GM18517 (cell line): ENCODE measurements around the gene CYBA.
A peak's percentile ranks its signal among the peaks of the same experiment; 100 is the strongest.

Experiments used
- ATAC-seq: cut with Tn5 transposase; IDR thresholded peaks from one replicate; pipeline ENCODE4 v1.9.1; 2021; ENCODE audit warnings: mild to moderate bottlenecking, moderate library complexity; ENCODE audit not compliant: unreplicated experiment

The CYBA gene

DNA sequence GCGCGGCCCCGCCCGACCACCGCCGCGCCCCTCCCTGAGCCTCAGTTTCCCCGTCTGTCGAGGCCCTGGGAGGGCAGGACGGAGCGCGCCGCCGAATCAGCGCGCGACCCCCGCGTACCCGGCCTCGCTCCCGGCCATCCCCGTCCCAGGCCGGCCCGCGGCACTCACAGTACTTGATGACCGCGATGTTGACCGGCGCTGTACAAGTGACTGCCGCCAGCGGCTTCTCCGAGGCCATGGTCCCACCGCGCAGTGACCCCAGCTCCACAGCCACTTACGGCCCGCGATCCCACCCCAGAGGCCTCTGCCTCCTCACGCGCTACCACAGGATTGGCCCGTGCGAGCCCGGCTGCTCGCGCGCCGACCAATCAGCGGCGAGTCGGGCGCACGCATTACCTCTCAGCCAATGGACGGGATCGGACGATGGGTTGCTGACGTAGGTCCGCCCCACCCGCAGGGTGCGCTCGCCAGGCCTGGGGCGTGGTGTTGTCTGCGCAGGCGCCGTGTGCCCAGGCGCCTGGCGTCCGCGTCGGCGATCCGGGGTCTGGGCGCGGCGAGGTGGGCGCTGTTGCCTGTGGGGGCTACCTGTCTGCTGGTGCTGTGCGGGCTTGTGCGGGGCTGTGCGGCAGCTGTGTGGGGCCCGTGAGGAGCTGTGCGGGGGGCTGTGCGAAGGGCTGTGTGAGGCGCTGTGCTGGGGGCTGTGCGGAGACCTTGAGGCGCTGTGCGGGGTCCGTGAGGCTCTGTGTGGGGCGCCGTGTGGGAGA is 12.2 kb upstream of the CYBA start, which contains the start of gene MVD:
TSS of gene MVD (minus strand) at position 249 of the 764 bp plus-strand sequence. CDS start at position 238, 11 bp downstream.
- ATAC-seq = peak; percentile 87

DNA sequence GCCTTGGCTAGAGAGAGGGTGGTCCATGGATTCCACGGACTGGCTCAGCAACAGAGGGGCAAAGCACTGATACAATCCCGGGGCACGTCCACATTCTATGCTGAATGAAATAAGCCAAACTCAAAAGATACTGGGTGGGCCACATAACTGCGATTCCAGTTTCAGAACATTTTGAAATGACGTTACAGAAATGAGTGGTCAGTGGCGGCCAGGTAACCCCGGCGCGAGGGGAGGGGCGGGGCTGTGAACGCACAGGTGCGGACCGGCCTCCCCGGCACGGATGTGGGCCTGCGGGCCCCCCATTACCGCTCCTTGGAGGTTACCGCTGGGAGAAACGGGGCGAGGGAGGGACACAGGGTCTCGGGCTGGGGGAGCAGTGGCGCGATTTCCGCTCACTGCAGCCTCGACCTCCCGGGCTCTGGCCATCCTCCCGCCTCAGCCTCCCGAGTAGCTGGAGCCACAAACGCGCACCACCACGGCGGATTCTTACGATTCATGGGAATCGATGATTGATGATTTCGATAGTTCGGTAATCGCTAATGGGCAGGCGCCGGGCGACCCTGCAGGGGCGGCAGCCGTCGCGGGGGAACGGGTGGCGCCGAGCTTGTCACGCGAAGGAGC is 11.5 kb upstream of the CYBA start:
- peak; percentile 12 for ATAC-seq

DNA sequence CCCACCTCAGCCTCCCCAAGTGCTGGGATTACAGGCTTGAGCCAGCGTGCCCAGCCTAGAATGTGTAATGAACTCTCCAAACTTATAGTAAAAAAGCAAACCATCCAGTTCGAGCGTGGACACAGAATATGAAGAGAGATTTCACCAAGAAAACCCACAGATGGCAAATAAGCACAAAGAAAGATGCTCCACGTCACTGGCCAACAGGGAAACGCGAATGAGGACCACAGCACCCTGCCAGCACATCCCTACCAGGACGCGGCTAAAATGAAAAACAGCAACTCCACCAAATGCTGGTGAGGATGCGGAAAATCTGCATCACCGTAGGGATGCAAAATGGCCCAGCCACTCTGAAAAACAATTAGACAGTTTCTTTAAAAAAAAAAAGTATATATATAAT is 10.6 kb upstream of the CYBA start:
- ATAC-seq = no peak

DNA sequence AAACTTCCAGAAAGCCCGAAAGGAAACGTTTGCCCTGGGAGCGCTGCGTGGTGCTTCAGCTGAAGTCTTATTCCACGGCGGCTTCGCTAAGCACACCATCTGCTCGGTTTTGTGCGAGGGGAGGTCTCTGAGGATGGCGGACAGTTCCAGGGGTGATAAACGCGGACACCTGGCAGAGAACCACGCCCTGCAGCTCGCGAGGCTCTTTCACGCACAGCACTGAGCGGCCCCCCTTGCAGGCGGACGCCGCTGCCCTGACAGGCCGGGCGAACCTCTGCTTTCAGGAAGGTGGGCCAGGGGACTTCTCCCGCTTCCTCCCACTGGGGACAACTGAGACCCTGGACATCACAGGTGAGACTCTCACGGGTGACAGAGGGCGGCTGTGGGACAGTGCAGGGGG is 8.3 kb upstream of the CYBA start:
- no peak for ATAC-seq

DNA sequence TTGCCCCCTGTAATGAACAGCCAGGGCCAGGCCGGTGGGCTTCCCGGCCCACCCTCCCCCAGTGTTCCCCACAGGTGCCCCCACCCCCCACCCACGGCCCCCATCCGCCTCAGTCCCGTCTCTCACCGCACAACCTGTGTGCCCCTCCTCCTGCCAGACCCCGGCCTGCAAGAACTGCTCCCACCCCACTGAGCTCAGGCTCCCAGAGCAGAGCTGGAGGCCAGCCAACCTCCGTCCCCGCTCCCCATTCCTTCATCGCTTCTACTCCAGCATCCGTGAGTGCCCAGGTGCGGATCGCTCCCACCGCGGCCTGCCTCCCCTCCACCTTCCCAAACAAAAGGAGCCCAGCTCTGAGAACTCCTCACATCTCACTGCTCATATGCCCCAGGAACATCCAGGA is 7.9 kb upstream of the CYBA start:
- no peak for ATAC-seq

DNA sequence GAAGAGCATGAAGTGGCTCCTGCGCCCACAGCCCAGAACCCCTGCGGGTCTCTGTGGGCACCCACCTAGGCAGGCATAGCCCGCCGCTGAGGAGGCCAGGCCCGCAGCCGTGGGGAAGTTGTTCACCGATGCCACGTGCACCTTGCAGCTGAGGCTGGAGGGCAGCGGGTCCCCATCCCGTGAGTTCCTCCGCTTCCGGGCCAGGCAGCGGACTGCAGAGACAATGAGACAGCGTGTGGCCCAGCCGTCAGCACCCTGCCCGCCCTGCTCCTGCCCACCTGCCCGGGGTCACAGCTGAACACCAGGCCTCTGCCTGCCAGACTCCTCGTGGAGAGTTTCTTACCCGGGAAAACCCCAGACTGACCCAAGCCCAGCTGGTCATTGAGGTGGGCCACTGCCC is 6.5 kb upstream of the CYBA start:
- ATAC-seq = no peak

DNA sequence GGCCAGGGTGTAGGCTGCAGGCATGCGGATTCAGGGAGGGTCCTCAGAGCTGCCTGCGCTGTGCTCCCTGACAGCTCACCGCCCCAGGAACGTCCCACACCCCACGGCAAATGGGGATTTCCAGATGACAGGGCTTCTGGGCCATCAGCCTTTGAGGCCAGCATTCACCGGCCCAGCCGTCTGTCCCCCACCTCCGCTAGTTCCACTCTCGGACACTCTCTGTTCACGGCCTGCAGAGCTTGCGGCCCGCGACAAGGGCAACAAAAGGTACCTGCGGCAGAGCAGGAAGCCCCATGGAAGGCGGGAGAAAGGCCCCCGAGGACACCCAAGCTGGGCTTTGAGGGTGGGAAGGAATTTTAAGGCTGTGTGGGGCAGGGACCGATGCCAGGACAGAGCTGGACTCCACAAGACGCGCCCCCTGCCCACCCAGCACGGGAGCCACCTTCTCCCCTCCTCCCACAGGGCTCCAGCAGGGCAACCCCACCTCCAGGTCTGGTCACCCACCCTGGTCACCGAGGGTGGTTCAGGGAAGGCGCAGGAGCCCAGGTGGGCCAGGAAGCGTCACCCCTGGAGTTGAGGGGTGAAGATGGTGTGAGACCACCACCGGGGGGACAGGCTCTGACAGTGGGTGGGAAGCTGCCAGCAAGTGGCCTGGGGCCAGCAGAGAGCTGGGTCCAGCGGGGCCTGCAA is 5.6 kb upstream of the CYBA start:
- no peak for ATAC-seq

DNA sequence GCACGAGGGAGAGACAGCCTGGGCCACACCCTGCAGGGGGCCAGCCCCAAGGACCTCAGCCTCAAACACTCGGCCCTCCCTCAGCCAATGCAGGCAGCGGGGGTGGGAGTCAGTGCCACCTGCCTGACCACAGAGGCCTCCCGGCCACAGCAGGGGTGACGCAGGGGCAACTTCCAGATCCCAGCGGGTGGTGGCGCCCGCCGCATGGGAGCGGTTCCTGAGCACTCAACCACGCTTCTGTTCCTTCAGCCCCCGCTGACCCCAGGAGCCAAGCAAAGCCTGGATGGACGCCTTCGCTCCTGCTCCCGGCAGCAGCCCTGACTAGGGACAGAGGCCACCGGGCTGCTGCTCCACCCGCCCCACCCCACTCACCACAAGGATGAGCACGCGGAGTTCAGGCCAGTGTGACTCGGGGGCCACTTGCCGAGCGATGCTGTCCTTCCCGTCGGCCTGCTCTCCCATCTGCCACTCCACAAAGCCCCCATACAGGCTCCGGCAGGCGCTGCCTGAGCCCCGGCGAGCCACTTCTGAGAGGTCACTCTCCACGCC is 5.0 kb upstream of the CYBA start:
- ATAC-seq = no peak

DNA sequence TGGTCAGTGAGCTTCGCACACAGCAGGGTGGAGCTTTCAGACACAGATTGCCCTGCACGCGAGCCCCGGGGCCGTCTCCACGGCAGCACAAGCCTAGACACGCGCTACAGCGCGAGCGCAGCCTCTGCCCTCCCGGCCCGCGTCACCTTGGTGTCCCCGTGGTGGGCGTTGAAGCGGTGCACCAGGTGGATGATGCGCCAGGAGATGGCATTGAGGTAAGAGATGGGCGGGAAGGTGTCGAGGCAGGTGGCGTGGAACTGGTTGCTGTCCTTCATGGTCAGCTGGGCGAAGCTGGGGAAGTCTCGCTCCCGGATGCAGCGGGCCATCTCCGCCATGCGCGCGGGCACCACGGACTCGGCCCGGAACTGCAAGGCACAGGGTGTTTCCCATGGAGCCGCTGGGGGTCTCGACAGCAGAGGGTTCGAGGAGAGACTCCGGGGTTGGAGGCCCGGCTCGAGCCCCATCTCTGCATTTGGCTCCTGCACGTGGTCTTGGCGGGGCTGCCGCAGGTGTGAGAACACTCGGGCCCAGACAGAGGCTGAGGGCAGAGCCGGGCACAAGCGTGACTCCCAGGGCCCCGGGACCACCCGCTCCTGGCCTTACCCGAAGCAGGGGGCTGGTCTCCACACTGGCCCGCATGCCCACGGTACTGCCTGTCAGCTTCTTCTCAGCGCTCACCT is 4.3 kb upstream of the CYBA start:
- ATAC-seq = no peak

DNA sequence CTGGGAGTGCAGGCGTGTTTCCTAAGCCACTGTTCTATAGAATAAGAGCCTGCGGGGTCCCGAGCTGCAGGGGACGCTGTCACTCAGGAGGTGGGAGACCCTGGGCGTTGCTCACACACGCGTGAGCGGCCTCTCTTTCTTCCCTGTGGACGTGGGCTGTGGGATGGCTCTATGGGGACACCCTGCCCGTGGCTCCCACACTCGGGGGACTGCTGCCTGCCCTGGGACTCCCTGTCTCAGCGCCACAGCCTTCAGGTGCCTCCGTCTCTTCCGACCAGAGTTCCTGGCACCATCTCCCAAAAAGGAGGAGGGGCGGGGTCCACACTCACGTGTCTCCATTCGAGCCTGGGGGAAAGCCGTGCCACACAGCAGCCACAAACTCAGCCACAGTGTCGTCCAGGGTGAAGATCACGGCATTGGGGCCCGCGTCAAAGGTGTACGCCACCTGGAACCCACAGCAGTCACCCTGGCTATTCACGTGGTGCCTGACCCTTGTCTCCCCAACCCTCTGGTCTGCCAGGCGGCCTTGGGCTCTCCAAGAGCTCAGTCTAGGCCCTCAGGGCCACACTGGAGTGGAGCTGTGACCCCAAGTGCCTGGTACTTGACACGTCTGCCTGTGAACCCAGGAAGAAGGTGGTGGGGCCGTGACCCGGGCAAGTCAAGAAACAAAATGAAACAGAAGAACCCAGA is 3.7 kb upstream of the CYBA start:
- ATAC-seq = no peak

DNA sequence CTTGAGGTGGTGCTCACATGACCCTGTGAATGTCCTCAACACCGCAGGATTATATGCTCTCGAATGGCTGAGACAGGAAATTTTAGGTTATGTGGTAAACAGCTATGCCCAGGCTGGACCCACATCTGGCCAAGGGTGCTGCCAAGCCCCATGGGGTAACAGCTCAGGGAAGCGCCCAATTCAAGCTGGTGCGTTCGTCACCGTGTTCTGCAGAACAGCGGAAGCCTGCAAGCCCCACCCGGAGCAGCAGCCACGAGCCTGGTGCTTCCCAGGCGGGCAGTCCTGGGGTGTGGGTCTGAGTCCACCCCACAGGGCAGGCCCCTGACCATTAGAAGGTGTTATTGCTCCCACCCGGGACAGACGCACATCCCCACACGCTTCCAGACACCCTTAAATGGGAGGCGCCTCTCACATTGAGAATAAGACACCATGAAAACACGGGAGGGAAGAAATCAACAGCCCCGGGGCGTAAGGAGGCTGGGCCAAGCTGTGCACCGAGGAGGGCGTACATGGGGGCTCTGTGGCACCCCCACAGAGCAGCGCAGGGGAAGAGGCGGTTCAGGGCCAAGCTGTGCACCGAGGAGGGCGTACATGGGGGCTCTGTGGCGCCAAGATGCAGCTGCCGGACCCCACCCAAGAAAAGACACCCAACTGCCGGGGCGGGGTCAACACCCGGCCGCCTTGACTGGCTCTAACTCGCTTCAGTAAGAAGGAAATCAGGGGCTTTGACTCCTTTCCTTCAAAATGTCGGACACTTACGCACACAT is 2.9 kb upstream of the CYBA start:
- ATAC-seq = no peak

DNA sequence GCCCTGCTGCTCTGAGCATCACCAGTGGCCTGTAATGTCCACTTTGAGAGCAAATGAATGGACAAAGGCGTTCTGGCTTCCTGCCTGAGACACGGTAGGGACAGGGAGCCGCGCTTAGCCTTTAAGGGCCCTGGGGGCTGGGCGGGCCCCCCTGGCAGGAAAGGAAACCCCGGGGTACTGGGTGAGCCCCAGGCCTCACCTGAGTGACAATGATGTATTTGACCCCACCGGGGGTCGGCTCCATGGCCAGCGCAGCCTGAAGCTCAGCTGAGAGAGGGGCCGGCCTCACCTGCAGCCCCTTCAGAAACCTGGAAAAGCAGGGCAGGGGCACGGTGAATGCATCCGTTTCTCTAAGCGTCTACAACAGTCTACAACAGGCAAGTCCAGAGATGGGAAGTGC is 2.2 kb upstream of the CYBA start:
- ATAC-seq = no peak

DNA sequence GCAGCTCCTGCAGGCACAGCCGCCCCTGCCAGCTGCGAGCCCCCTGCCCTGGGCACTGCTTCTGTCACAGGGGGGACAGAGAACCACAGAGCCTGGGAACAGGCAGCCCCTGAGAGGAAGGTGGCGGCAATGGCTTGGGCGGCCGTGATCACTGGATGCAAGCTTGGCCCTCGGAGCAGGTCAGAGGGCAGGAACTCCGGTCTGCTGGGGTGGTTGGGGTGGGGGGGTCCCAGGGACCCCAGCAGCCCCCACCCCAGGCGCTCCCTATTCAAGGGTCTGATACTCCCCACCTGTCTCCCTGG is 1.9 kb upstream of the CYBA start:
- no peak for ATAC-seq

DNA sequence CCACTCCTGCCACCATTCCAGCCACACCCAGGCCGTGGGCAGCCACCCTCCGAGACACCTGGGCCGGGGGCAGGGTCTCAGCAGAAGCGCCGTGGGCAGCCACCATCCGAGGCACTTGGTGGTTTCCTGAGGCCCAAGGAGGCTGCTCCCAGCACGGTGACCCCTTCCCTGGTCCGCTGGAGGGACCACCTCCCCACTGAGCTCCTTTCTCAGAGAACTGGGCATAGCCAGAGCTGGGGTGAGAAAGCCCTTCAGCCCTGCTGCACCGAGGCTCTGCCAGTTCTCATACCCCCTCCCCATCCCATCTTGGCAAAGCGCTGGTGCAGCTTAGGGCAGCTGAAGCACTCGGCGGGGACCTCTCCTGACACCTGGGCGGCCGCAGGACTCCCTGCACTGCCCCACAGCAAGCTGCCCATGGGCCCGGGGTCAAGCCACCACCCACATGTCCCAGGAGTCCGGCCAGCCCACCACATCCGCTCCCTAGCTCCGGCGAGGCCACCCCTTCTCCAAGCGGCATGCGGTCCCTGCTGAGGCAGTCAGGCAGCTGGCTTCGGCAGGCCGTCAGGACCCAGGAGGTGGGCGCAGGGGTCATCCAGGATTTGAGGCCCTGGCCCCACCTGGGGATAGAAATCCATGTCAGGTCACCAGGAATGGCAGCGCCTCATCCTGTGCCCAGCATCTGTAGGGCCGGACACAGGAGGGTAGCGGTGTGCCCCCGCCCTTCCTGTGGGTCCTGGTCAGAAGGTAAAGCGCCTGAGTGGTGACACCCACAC is 1.3 kb upstream of the CYBA start:
- no peak for ATAC-seq

DNA sequence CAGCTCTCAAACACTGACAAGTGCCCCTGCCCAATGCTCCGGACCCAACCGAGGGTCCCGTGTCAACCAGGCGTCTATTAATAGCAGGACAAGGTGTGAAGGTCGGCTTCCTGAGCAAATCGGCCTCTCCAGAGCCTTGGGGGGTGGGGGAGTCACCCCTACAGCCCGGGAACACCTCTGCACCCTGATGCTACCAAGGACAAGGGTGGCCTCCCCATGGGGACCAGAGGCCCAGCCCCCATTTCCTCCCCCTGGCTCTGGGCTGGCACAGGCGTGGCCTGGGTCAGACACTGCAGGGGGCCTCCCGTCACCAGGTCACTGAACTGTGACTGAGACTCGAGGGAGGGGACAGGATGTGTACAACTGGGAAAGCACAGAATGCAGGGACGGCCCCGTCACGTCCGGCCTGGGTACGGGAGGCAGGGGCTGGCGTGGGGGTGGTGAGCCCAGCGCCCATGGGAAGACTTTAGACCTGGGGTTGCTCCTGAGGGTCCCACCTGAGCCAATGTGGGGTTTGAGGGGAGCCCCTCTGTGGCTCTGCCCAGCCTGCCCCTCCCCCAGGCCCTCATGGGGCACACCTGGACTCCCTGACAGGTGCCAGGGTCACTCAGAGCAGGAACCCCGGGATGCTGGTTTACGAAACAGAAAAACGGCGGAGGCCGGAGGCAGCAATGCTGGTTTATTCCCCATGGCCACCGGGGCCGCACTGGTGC is 579 bp upstream of the CYBA start:
- peak; percentile 74 for ATAC-seq

DNA sequence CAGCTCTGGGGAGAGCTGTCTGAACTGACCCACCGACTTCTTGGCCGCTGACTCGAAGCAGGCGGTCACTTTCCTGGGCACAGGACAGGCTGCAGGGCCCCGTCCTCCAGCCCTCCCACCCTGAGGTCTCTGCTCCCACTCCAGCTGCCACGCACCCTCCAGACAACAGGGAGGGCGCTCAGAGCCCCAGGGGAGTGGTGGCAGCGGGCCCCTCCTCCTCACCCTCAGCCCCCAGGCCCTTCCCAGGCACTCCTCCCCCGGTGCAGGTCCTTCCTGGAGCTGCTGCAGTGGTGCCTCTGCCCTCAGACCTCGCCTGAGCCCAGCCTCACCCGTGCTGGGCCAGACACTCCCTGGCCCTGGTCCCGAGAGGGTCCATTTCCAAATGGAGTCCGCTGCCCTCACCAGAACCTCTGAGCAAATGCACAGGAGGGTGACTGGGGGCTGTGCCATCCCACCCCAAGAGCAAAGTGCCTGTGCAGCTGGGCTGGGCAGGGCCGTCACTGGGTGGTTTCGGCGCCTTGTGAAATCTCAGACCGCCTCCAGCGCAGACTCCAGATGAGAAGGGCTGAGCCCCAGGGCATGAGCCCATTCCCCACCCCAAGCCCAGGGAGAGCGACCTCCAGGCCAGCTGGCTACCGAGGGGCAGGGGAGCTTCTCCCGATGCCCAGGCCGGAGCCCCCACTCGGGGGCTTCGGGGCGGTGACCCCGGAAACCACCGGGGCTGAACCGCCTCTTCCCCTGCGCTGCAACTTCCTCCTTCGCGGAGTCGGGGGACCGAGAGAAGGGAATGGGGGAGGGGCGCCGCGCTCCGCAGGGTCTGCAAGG is 717 bp downstream of the CYBA start:
- no peak for ATAC-seq

DNA sequence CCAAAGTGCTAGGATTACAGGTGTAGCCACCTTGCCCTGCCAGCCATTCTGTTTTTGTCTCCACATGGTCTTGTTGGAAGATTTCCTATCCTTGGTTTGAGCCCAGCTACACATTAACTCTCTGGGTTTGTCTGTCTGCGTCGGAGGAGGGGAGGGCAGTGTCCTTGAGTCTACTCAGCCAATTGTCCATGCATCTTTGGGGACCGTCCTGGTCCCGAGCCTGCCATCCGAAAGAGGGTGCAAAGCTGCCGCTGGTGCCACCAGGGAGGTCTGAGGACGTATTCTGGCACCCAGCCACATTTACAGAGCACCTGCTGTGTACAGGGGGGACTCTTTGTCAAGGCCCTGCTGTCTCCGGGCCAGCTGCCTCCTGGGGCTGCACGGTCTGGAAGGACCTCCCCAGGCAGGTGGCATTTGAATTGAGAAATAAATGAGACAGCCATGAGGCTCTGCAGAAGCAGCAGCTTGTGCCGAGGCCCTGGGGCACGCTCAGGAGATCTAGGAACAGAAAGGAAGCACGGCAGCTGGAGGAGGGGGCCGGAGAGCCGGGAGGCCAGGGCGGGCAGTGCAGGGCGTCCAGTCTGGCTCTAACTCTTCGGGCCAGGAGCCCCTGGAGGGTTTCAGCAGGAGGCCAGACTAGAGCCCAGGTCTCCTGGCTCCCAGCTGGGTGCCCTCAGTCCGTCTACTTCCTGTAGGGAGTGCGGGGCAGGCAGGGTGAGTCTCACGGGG is 1.5 kb downstream of the CYBA start:
- ATAC-seq = no peak
